GM23338 (cell line): Measurements from ENCODE around the gene MYO16.

Experiments used
- CTCF ChIP-seq, 2 experiments: fragments of 200-600 bp in 1 of 2; sonication (generic) in 1 of 2; conservative IDR thresholded peaks; 2 replicates each; pipeline versions ENCODE4 v1.5.1 to v1.6.1; 2016 to 2017; ENCODE audit warnings: antibody characterized with exemption in 2 of 2, low read depth in 2 of 2, mild to moderate bottlenecking in 2 of 2, moderate library complexity in 1 of 2
- EZH2phosphoT487 ChIP-seq: fragments of 200-600 bp; sonication (generic); IDR thresholded peaks from one replicate; pipeline ENCODE4 v1.8.1; 2018; ENCODE audit warnings: antibody characterized with exemption; ENCODE audit not compliant: unreplicated experiment
- STAT1 ChIP-seq: IDR thresholded peaks from one replicate; pipeline ENCODE4 v1.6.1; 2016; ENCODE audit warnings: antibody characterized with exemption; ENCODE audit not compliant: unreplicated experiment
- ZNF331 ChIP-seq: fragments of 250-450 bp; sonication (Bioruptor Pico); IDR thresholded peaks from 2 replicates; pipeline ENCODE4 v1.5.0; 2020; ENCODE audit warnings: low read depth, mild to moderate bottlenecking, moderate library complexity

GRCh38 chr13:108933061-108933460 lies 303.6 kb downstream of the MYO16 start:
- TF ChIP-seq EZH2phosphoT487, result no peak
- TF ChIP-seq CTCF (conservative IDR thresholded peaks at IDR 0.05; ENCODE audit: low read depth in 2 of 2), result no peak
- no peak for TF ChIP-seq ZNF331 (CRISPR knock-in tag)
- TF ChIP-seq STAT1, result no peak
